H9 (cell line): ENCODE measurements around the gene TOGARAM2. TPM values are rescaled to one million over a fixed set of nuclear protein-coding genes. Genes with fewer than 3 reads are reported as not detected.

Experiments
- DNase-seq: peaks from one replicate; pipeline ENCODE4 v3.0.0-alpha.2; 2017
- H2AFZ ChIP-seq: one replicate; pipeline ENCODE4 v1.6.1; 2013; ENCODE audit warnings: mild to moderate bottlenecking, low read length, control low read depth, moderate library complexity
- H2AK5ac ChIP-seq: 2 replicates; pipeline ENCODE4 v1.6.1; 2013; ENCODE audit warnings: low read length, control low read depth, mixed read lengths; ENCODE audit not compliant: insufficient read length
- H2BK120ac ChIP-seq: one replicate; pipeline ENCODE4 v1.6.1; 2013; ENCODE audit warnings: low read depth, mild to moderate bottlenecking, low read length, control low read depth, inconsistent platforms; ENCODE audit not compliant: poor library complexity, severe bottlenecking
- H2BK12ac ChIP-seq: 2 replicates; pipeline ENCODE4 v1.6.1; 2013; ENCODE audit warnings: low read length, control low read depth, mixed read lengths, low read depth; ENCODE audit not compliant: insufficient read length
- H2BK15ac ChIP-seq: 2 replicates; pipeline ENCODE4 v1.6.1; 2013; ENCODE audit warnings: low read depth, low read length, control low read depth
- H2BK20ac ChIP-seq: one replicate; pipeline ENCODE4 v1.6.1; 2013; ENCODE audit warnings: low read depth, mild to moderate bottlenecking, low read length, control low read depth, inconsistent platforms; ENCODE audit not compliant: poor library complexity, severe bottlenecking
- H2BK5ac ChIP-seq: 2 replicates; pipeline ENCODE4 v1.6.1; 2013; ENCODE audit warnings: low read length, control low read depth, mixed read lengths; ENCODE audit not compliant: insufficient read length
- H3K14ac ChIP-seq: 2 replicates; pipeline ENCODE4 v1.6.1; 2013; ENCODE audit warnings: low read length, control low read depth; ENCODE audit not compliant: insufficient read depth
- H3K18ac ChIP-seq: 2 replicates; pipeline ENCODE4 v1.6.1; 2013; ENCODE audit warnings: low read depth, mild to moderate bottlenecking, mixed read lengths, low read length, control low read depth; ENCODE audit not compliant: insufficient read length
- H3K23ac ChIP-seq: 2 replicates; pipeline ENCODE4 v1.6.1; 2013; ENCODE audit warnings: low read length, control low read depth, mixed read lengths, low read depth; ENCODE audit not compliant: insufficient read length
- H3K23me2 ChIP-seq: 2 replicates; pipeline ENCODE4 v1.6.1; 2013; ENCODE audit warnings: low read depth, mild to moderate bottlenecking, mixed read lengths, low read length, control low read depth; ENCODE audit not compliant: insufficient read length, poor library complexity, severe bottlenecking
- H3K27ac ChIP-seq: 2 replicates; pipeline ENCODE4 v1.5.1; 2013; ENCODE audit warnings: low read length, control low read depth, mixed read lengths, low read depth; ENCODE audit not compliant: insufficient read length
- H3K27me3 ChIP-seq: 2 replicates; pipeline ENCODE4 v1.6.1; 2013; ENCODE audit warnings: low read length, control low read depth, inconsistent platforms; ENCODE audit not compliant: insufficient read depth
- H3K4ac ChIP-seq: 2 replicates; pipeline ENCODE4 v1.6.1; 2013; ENCODE audit warnings: low read depth, mild to moderate bottlenecking, control low read depth, inconsistent platforms, low read length, moderate library complexity
- H3K4me1 ChIP-seq: 2 replicates; pipeline ENCODE4 v1.6.1; 2013; ENCODE audit warnings: low read length, control low read depth, inconsistent platforms; ENCODE audit not compliant: insufficient read depth
- H3K4me2 ChIP-seq: 2 replicates; pipeline ENCODE4 v1.6.1; 2013; ENCODE audit warnings: low read length, control low read depth, mixed read lengths; ENCODE audit not compliant: insufficient read length, insufficient read depth
- H3K56ac ChIP-seq: 2 replicates; pipeline ENCODE4 v1.6.1; 2013; ENCODE audit warnings: low read depth, mild to moderate bottlenecking, mixed read lengths, low read length, control low read depth; ENCODE audit not compliant: insufficient read length
- H3K79me1 ChIP-seq: 2 replicates; pipeline ENCODE4 v1.6.1; 2013; ENCODE audit warnings: low read depth, mild to moderate bottlenecking, moderate library complexity, low read length, control low read depth, inconsistent platforms; ENCODE audit not compliant: insufficient read depth, poor library complexity, severe bottlenecking
- H3K79me2 ChIP-seq: 2 replicates; pipeline ENCODE4 v1.6.1; 2013; ENCODE audit warnings: low read length, control low read depth, inconsistent platforms; ENCODE audit not compliant: insufficient read depth
- H3K9ac ChIP-seq: 2 replicates; pipeline ENCODE4 v1.6.1; 2013; ENCODE audit warnings: low read length, control low read depth, mixed read lengths; ENCODE audit not compliant: insufficient read length; ENCODE audit errors: extremely low read depth
- H3K9me3 ChIP-seq: one replicate; pipeline ENCODE4 v1.6.1; 2013; ENCODE audit warnings: low read depth, low read length, inconsistent platforms; ENCODE audit not compliant: control insufficient read depth
- H3T11ph ChIP-seq: one replicate; pipeline ENCODE4 v1.6.1; 2013; ENCODE audit warnings: mild to moderate bottlenecking, low read length, control low read depth, inconsistent platforms
- H4K20me1 ChIP-seq: one replicate; pipeline ENCODE4 v1.6.1; 2013; ENCODE audit not compliant: control insufficient read depth, insufficient read length, insufficient read depth
- H4K5ac ChIP-seq: 2 replicates; pipeline ENCODE4 v1.6.1; 2013; ENCODE audit warnings: low read depth, mild to moderate bottlenecking, mixed read lengths, low read length, control low read depth; ENCODE audit not compliant: insufficient read length
- H4K8ac ChIP-seq: replicated peaks from 2 replicates; pipeline ENCODE4 v1.6.1; 2013; ENCODE audit warnings: low read length, control low read depth, mixed read lengths, low read depth; ENCODE audit not compliant: insufficient read length
- H4K91ac ChIP-seq: 2 replicates; pipeline ENCODE4 v1.6.1; 2013; ENCODE audit warnings: low read depth, mild to moderate bottlenecking, moderate library complexity, mixed read lengths, low read length, control low read depth; ENCODE audit not compliant: insufficient read length
- H3K27ac Mint-ChIP-seq, 3 experiments: 2 replicates in 2 of 3; 3 replicates in 1 of 3; pipeline ENCODE4 v1.8.0; 2020 to 2021; ENCODE audit warnings: mixed read lengths in 3 of 3, mild to moderate bottlenecking in 1 of 3, moderate library complexity in 1 of 3
- H3K27me3 Mint-ChIP-seq: 2 replicates; pipeline ENCODE4 v1.8.0; 2021; ENCODE audit warnings: low read depth, mild to moderate bottlenecking, moderate library complexity, mixed read lengths
- H3K36me3 Mint-ChIP-seq, 3 experiments: 2 replicates in 2 of 3; 3 replicates in 1 of 3; pipeline ENCODE4 v1.8.0; 2020 to 2021; ENCODE audit warnings: low read depth in 3 of 3, mixed read lengths in 3 of 3; ENCODE audit not compliant: insufficient read depth in 1 of 3
- H3K4me1 Mint-ChIP-seq, 2 experiments: 2 replicates each; pipeline ENCODE4 v1.8.0; 2020; ENCODE audit warnings: mixed read lengths in 2 of 2
- H3K4me3 Mint-ChIP-seq, 2 experiments: 2 replicates in 1 of 2; 3 replicates in 1 of 2; pipeline ENCODE4 v1.8.0; 2020 to 2021; ENCODE audit warnings: mild to moderate bottlenecking in 2 of 2, mixed read lengths in 2 of 2, moderate library complexity in 1 of 2
- H3K9me3 Mint-ChIP-seq, 2 experiments: 2 replicates in 1 of 2; 3 replicates in 1 of 2; pipeline ENCODE4 v1.8.0; 2020; ENCODE audit warnings: mild to moderate bottlenecking in 2 of 2, mixed read lengths in 2 of 2, moderate library complexity in 1 of 2
- CTCF ChIP-seq: fragments of 200-600 bp; sonication (generic); conservative IDR thresholded peaks from 3 replicates; pipeline ENCODE4 v1.8.0; 2021; ENCODE audit warnings: antibody characterized with exemption, mild to moderate bottlenecking
- WGBS: extraction: QIAGEN DNeasy Blood & Tissue Kit; methylation state at CpG from one replicate; pipeline ENCODE4 v1.1.7; 2013; ENCODE audit warnings: missing lambda C conversion rate, low lambda C conversion rate, mixed read lengths; ENCODE audit not compliant: insufficient read length; ENCODE audit errors: extremely low coverage; 5-methylcytosine and 5-hydroxymethylcytosine counted together
- total RNA-seq: library from RNA; stranded (reverse); gene quantifications from 2 replicates; pipeline ENCODE4 v1.2.1, GENCODE V29; 2021

The TOGARAM2 gene
- total RNA-seq, 1 experiment from 2014 or later: 0.83 TPM

- no peak overlapping the region for H3K27ac Mint-ChIP-seq
- H3K27me3 ChIP-seq: no peaks in the 10 kb centered on the region
- H3K18ac ChIP-seq: no peak overlapping the region
- no peak overlapping the region for H3K9ac ChIP-seq
- H3K14ac ChIP-seq: no peak overlapping the region
- no peak overlapping the region for H2BK20ac ChIP-seq
- H3K9me3 Mint-ChIP-seq: no peaks in the 10 kb centered on the region
- H3K79me2 ChIP-seq: no peaks in the 10 kb centered on the region
- no peak overlapping the region for H3K4me3 Mint-ChIP-seq
- no peak overlapping the region for H3K23ac ChIP-seq
- no peaks in the 10 kb centered on the region for H3K79me1 ChIP-seq
- H2BK15ac ChIP-seq: no peak overlapping the region
- no peak overlapping the region for H3K4ac ChIP-seq
- H3K36me3 Mint-ChIP-seq: no peaks in the 10 kb centered on the region
- H3K27ac ChIP-seq: no peak overlapping the region
- no peaks in the 10 kb centered on the region for H3K23me2 ChIP-seq
- no peak overlapping the region for H3K56ac ChIP-seq
- H2AK5ac ChIP-seq: no peak overlapping the region
- peaks cover 0 to 5% of the 10 kb centered on the region in 2 experiments; a peak in 3 of 4 replicates for H3K4me1 Mint-ChIP-seq
- no peak overlapping the region for H2BK120ac ChIP-seq
- no CpG with 5 or more reads among the region's 1 CpG for WGBS
- H4K91ac ChIP-seq: no peak overlapping the region
- H3T11ph ChIP-seq: no peak overlapping the region
- TF ChIP-seq CTCF: no peak
- no peak overlapping the region for H3K4me2 ChIP-seq
- no peak overlapping the region for H2BK12ac ChIP-seq
- no peaks in the 10 kb centered on the region; the same call in 1 of the 2 replicates for H3K27me3 Mint-ChIP-seq
- H4K8ac ChIP-seq: peak overlapping the region; percentile 47
- no peak for DNase-seq
- no peaks in the 10 kb centered on the region for H4K20me1 ChIP-seq
- H2BK5ac ChIP-seq: no peak overlapping the region
- no peaks in the 10 kb centered on the region for H3K4me1 ChIP-seq
- H3K9me3 ChIP-seq: no peaks in the 10 kb centered on the region
- H2AFZ ChIP-seq: no peak overlapping the region
- H4K5ac ChIP-seq: no peak overlapping the region
Measured at GRCh38 chr2:29004755-29005154, 23.7 kb downstream of the TOGARAM2 start.
